Activated CD4-positive, alpha-beta T cell treated with anti-CD3 and anti-CD28 coated beads, Interleukin-2, amount 10 ng/mL, durations not matched to agents 7 days and 5 days (primary cell): ENCODE measurements around the gene FAHD1. TPM values are rescaled to one million over a fixed set of nuclear protein-coding genes. Genes with fewer than 3 reads are reported as not detected.

Experiments used
- CTCF ChIA-PET: fragments of 350-600 bp; sonication (Branson Sonifier 250); formaldehyde crosslinking; loops from one replicate; lab custom pipeline; 2021; ENCODE audit warnings: antibody characterized with exemption; lab: Charles Lee
- POLR2A ChIA-PET: fragments of 350-600 bp; sonication (Branson Sonifier 250); formaldehyde crosslinking; loops from one replicate; lab custom pipeline; 2021; ENCODE audit warnings: antibody characterized with exemption; lab: Charles Lee
- DNase-seq: peaks from one replicate; pipeline ENCODE4 v3.0.0-alpha.2; 2020
- H3K27ac Mint-ChIP-seq: one replicate; pipeline ENCODE4 v1.8.0; 2021; ENCODE audit warnings: mild to moderate bottlenecking, moderate library complexity, mixed read lengths
- H3K27me3 Mint-ChIP-seq: one replicate; pipeline ENCODE4 v1.8.0; 2021; ENCODE audit warnings: mixed read lengths
- H3K36me3 Mint-ChIP-seq: one replicate; pipeline ENCODE4 v1.8.0; 2021; ENCODE audit warnings: low read depth, mixed read lengths
- H3K4me1 Mint-ChIP-seq: one replicate; pipeline ENCODE4 v1.8.0; 2021; ENCODE audit warnings: mixed read lengths
- H3K4me3 Mint-ChIP-seq: one replicate; pipeline ENCODE4 v1.8.0; 2021; ENCODE audit warnings: mild to moderate bottlenecking, moderate library complexity, mixed read lengths
- H3K9me3 Mint-ChIP-seq: one replicate; pipeline ENCODE4 v1.8.0; 2021; ENCODE audit warnings: mixed read lengths
- total RNA-seq, 2 experiments: library from RNA; stranded (reverse); gene quantifications; one replicate each; pipeline ENCODE4 v1.2.3, GENCODE V29; 2021

The FAHD1 gene
- total RNA-seq, 2 experiments from 2014 or later = 11.3 to 12.9 TPM

- no peak overlapping the region for H3K4me3 Mint-ChIP-seq
- no peak overlapping the region for H3K27ac Mint-ChIP-seq
- H3K27me3 Mint-ChIP-seq = no peaks in the 10 kb centered on the region
- no peak for DNase-seq
- H3K4me1 Mint-ChIP-seq = peaks cover 22% of the 10 kb centered on the region
- H3K9me3 Mint-ChIP-seq = no peaks in the 10 kb centered on the region
- ChIA-PET CTCF (no interaction called here), POLR2A (no interaction called here)
- H3K36me3 Mint-ChIP-seq = no peaks in the 10 kb centered on the region
These were observed 4.2 kb upstream of the FAHD1 start for GRCh38 chr16:1822801-1823200.

DNA sequence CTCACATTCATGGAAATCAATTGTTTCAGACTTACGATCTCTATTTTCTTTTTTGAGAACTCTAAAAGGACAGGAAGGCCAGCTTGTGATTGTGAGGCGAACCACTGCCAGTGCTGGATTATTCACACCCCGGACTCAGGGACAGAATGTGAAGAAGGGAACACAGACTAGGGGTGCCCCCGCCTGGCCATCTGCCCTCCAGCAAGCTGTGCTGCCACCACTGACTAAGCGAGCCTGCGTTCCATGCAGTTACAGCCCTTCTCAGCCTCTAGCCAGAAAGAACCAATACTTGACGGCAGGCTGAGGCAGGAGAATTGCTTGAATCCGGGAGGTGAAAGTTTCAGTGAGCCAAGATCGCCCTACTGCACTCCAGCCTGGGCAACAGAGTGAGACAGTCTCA lies 3.2 kb upstream of the FAHD1 start:
- H3K27me3 Mint-ChIP-seq = no peaks in the 10 kb centered on the region
- DNase-seq = peak; percentile 15
- no peak overlapping the region for H3K4me3 Mint-ChIP-seq
- no peaks in the 10 kb centered on the region for H3K9me3 Mint-ChIP-seq
- ChIA-PET POLR2A (no interaction called here), CTCF (interaction anchor here (0.6 to 2.6 kb wide), 3 partner anchors 10 to 160 kb away, joined by 3 to 5 read pairs (median 4); no protein-coding TSS in a partner anchor)
- H3K4me1 Mint-ChIP-seq = peaks cover 30% of the 10 kb centered on the region
- H3K36me3 Mint-ChIP-seq = no peaks in the 10 kb centered on the region
- no peak overlapping the region for H3K27ac Mint-ChIP-seq

- peak overlapping the region; percentile 86 for H3K27ac Mint-ChIP-seq
- no peaks in the 10 kb centered on the region for H3K27me3 Mint-ChIP-seq
- POLR2A ChIA-PET = no interaction called here
- no peak for DNase-seq
- H3K4me1 Mint-ChIP-seq = peaks cover 37% of the 10 kb centered on the region
- peak overlapping the region; percentile 81 for H3K4me3 Mint-ChIP-seq
- H3K36me3 Mint-ChIP-seq = no peaks in the 10 kb centered on the region
- CTCF ChIA-PET = interaction anchor here (2.6 kb wide), 1 partner anchor 11 kb away, joined by 5 read pairs; no protein-coding TSS in a partner anchor
- no peaks in the 10 kb centered on the region for H3K9me3 Mint-ChIP-seq
These were observed 1.6 kb upstream of the FAHD1 start for GRCh38 chr16:1825381-1825863.

GRCh38 chr16:1825864-1826690 lies 929 bp upstream of the FAHD1 start:
- peak overlapping the region; percentile 81 for H3K4me3 Mint-ChIP-seq
- H3K9me3 Mint-ChIP-seq = no peaks in the 10 kb centered on the region
- DNase-seq = peak; percentile 63
- H3K4me1 Mint-ChIP-seq = peaks cover 37% of the 10 kb centered on the region
- ChIA-PET CTCF (interaction anchor here (1.4 to 2.6 kb wide), 3 partner anchors 12 to 133 kb away, joined by 3 to 6 read pairs (median 5); partner anchors contain the start of genes NDUFB10, NUBP2 and SPSB3), POLR2A (no interaction called here)
- peak overlapping the region; percentile 86 for H3K27ac Mint-ChIP-seq
- no peaks in the 10 kb centered on the region for H3K36me3 Mint-ChIP-seq
- no peaks in the 10 kb centered on the region for H3K27me3 Mint-ChIP-seq

DNA sequence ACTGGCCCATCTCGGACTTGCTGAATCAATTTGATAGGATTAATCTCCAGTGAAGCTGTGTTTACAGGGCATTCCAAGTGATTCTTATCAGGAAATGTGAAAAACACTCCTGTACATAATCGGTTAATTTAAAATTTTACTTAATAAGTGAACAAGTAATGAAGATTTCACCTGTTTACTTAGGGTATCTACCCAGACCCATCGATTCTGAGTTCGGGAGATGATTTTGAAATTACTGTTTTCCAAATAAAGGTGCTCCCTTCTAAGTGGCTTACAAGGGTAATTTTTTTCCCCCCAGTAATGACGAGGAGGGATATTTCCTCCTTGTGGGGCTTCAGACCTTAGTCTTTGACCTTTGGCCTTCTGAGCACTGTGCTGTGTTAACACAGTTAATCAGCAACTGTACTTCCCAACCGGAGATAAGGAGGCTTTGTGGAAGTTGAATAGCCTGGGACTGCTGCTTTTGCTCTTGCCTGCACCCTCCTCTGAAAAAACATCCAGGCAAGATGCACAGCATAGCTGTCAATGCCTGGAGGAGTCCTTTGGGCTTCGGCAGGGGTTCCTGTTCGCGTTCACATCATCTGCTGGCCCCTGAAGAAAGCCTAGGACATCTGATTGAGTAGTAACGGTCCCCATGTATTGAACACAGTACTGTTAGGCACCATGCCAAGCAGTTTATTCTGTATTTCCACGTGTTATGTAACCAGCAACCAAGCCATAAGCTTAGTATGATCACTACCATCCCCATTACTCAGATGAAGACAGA lies 1.8 kb downstream of the FAHD1 start:
- no peaks in the 10 kb centered on the region for H3K36me3 Mint-ChIP-seq
- peak overlapping the region; percentile 62 for H3K27ac Mint-ChIP-seq
- H3K4me3 Mint-ChIP-seq = peak overlapping the region; percentile 94
- peaks cover 35% of the 10 kb centered on the region for H3K4me1 Mint-ChIP-seq
- H3K9me3 Mint-ChIP-seq = no peaks in the 10 kb centered on the region
- DNase-seq = no peak
- ChIA-PET CTCF (no interaction called here), POLR2A (interaction anchor here (0.5 kb wide), 1 partner anchor 9 kb away, joined by 5 read pairs; no protein-coding TSS in a partner anchor)
- no peaks in the 10 kb centered on the region for H3K27me3 Mint-ChIP-seq

- DNase-seq = no peak
- ChIA-PET POLR2A (no interaction called here), CTCF (no interaction called here)
- Mint-ChIP-seq H3K27me3 (no peaks in the 10 kb centered on the region), H3K36me3 (no peaks in the 10 kb centered on the region), H3K27ac (no peak overlapping the region), H3K4me1 (peaks cover 26% of the 10 kb centered on the region), H3K4me3 (no peak overlapping the region), H3K9me3 (no peaks in the 10 kb centered on the region)
These were observed 3.2 kb downstream of the FAHD1 start for GRCh38 chr16:1830213-1830612.

DNA sequence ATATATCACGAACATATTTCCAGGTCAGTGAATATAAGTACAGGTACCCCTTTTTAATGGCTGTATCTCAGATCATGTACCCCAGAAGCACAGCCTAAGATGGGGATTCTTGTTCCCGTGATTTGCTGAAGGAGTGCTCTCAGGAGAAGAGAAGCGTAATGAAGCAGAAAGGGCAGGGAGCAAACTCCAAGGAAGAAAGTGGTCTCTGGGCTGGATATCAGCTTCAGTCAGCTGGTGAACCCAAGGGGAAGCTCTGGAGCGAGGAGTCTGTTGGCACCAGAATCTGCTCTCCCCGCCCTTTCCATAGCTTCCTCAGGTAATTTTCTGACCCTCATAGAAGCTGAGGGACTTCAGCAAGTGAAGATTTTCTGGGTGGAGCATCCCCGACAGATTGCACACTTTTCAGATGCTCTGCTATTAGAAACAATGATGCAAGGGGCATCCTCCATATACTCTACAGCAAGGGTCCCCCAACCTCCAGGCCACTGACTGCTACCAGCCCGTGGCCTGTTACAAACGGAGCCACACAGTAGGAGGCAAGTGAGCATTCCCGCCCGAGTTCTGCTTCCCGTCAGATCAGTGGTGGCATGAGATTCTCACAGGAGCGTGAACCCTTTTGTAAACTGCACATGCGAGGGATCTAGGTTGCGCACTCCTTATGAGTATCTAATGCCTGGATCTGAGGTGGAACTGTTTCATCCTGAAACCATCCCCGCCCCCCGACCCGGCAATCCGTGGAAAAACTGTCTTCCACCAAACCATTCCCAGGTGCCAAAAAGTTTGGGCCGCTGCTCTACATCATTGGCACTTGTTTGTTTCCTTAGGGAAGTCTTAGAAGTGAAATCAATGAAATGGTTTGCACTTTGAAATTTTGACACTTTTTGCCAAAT lies 4.4 kb downstream of the FAHD1 start:
- Mint-ChIP-seq H3K4me1 (peaks cover 20% of the 10 kb centered on the region), H3K36me3 (no peaks in the 10 kb centered on the region), H3K27me3 (no peaks in the 10 kb centered on the region), H3K27ac (no peak overlapping the region), H3K4me3 (no peak overlapping the region), H3K9me3 (no peaks in the 10 kb centered on the region)
- ChIA-PET CTCF (no interaction called here), POLR2A (no interaction called here)
- no peak for DNase-seq

DNA sequence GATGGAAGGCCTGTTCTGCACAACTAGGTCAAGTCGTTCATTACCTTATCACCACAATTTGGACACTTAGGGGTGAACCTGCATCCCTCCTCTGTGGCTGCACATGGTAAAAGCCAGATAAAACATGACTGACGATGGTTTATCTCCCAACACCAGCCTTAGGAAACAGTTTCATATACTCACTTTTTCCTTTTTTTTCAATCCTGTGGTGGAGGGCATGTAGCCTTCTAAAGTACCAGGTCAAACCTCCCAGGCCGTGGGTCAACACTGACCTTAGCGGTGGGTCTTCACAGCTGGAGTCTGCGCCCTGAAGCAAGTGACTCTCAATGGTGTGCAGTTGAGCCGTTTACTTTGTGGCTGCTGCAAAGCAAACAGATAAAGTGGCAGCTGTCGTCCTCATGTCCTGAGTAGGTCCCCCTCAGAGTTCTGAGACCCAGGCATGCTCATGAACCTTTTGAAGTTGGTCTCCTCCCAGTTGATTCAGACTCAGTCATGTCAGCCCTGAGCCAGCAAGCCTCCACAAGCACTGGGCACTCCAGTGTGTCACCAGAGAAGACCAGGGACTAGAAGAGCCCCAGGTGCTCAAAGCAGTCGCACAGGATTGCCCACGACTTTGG lies 5.9 kb downstream of the FAHD1 start:
- Mint-ChIP-seq H3K27ac (no peak overlapping the region), H3K36me3 (no peaks in the 10 kb centered on the region), H3K4me3 (no peak overlapping the region), H3K27me3 (no peaks in the 10 kb centered on the region), H3K4me1 (peaks cover 14% of the 10 kb centered on the region), H3K9me3 (no peaks in the 10 kb centered on the region)
- no peak for DNase-seq
- CTCF ChIA-PET = no interaction called here
- POLR2A ChIA-PET = interaction anchor here (0.7 kb wide), 1 partner anchor 837 kb away, joined by 3 read pairs; no protein-coding TSS in a partner anchor

DNA sequence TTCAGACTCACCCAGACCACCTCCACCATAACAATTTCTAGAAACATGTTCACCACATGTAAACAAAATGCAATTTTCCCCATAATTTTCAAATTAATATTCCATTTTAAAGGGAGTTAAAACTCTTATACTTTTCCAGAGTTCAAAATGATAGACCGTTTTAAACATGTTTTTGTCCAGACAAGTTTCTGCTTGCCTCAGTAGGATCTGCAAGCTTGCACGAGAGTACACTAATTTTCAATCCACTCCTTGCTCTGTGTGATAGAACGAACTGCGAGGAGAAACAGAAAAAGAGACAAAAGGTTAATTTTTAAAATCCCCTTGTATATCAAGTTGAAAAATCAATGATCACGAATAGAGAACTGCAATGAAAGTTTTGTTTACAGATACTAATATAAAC lies 7.1 kb downstream of the FAHD1 start:
- CTCF ChIA-PET = no interaction called here
- peak overlapping the region; percentile 41 for H3K27ac Mint-ChIP-seq
- H3K9me3 Mint-ChIP-seq = no peaks in the 10 kb centered on the region
- H3K36me3 Mint-ChIP-seq = no peaks in the 10 kb centered on the region
- POLR2A ChIA-PET = no interaction called here
- no peak for DNase-seq
- peaks cover 4% of the 10 kb centered on the region for H3K4me1 Mint-ChIP-seq
- no peaks in the 10 kb centered on the region for H3K27me3 Mint-ChIP-seq
- no peak overlapping the region for H3K4me3 Mint-ChIP-seq

DNA sequence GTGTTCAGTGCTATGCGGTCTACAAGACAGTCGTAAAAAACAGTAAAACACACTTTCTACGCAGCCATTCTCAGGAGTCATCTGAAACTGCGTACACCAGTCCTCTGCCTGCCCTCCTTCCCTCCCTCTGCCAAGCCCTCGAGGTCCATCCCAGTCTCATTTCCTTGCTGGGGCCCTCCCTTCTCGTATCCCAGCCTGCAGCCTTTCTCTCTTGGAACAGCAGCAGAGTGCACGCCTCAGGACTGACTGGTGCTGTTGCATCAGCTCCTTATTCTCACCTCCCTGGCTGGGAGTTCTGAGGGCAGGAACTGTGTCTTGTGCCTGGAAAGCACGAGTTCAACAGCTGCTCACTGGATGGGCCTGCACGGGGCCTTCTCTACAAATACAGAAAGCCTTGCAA lies 12.5 kb downstream of the FAHD1 start:
- Mint-ChIP-seq H3K9me3 (no peaks in the 10 kb centered on the region), H3K27me3 (no peaks in the 10 kb centered on the region), H3K4me3 (no peak overlapping the region), H3K27ac (no peak overlapping the region), H3K36me3 (no peaks in the 10 kb centered on the region), H3K4me1 (no peaks in the 10 kb centered on the region)
- CTCF ChIA-PET = no interaction called here
- no peak for DNase-seq
- POLR2A ChIA-PET = no interaction called here

GRCh38 chr16:1845985-1846384 lies 19.0 kb downstream of the FAHD1 start:
- Mint-ChIP-seq H3K4me1 (no peaks in the 10 kb centered on the region), H3K27ac (no peak overlapping the region), H3K9me3 (no peaks in the 10 kb centered on the region), H3K36me3 (no peaks in the 10 kb centered on the region), H3K4me3 (no peak overlapping the region), H3K27me3 (peaks cover 5% of the 10 kb centered on the region)
- ChIA-PET POLR2A (no interaction called here), CTCF (interaction anchor here (0.6 kb wide), 1 partner anchor 10 kb away, joined by 3 read pairs; no protein-coding TSS in a partner anchor)
- DNase-seq = no peak

DNA sequence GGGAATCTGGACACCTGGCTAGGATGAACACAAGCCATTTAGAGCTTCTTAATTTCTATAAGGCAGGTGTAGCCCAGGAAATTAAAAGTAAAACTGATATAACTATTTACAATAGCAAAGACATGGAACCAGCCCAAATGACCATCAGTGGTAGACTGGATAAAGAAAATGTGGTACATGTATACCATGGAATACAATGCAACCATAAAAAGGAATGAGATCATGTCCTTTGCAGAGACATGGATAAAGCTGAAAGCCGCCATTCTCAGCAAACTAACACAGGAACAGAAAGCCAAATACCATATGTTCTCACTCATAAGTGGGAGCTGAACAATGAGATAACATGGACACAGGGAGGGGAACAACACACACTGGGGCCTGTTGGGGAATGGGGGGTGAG lies 19.4 kb downstream of the FAHD1 start:
- Mint-ChIP-seq H3K27ac (no peak overlapping the region), H3K36me3 (no peaks in the 10 kb centered on the region), H3K27me3 (peaks cover 8% of the 10 kb centered on the region), H3K4me3 (no peak overlapping the region), H3K4me1 (no peaks in the 10 kb centered on the region), H3K9me3 (no peaks in the 10 kb centered on the region)
- no peak for DNase-seq
- ChIA-PET CTCF (interaction anchor here (0.6 kb wide), 1 partner anchor 10 kb away, joined by 3 read pairs; no protein-coding TSS in a partner anchor), POLR2A (no interaction called here)
